Urinary bladder (tissue), 4 donors: ENCODE results near the gene MAMSTR. TPM values are rescaled to one million over a fixed set of nuclear protein-coding genes. Genes with fewer than 3 reads are reported as not detected.

ENCODE experiments used
- DNase-seq: peaks from one replicate; pipeline ENCODE4 v3.0.0-alpha.2; 2015; ENCODE audit errors: extremely low spot score
- H3K27ac ChIP-seq: one replicate; pipeline ENCODE4 v1.5.1; 2013; ENCODE audit warnings: low read depth, mild to moderate bottlenecking, moderate library complexity
- H3K36me3 ChIP-seq: one replicate; pipeline ENCODE4 v1.6.1; 2013; ENCODE audit warnings: mild to moderate bottlenecking, moderate library complexity; ENCODE audit not compliant: insufficient read depth
- H3K4me1 ChIP-seq: one replicate; pipeline ENCODE4 v1.6.1; 2013; ENCODE audit warnings: mild to moderate bottlenecking, moderate library complexity; ENCODE audit not compliant: insufficient read depth
- H3K4me3 ChIP-seq: one replicate; pipeline ENCODE4 v1.5.1; 2013; ENCODE audit warnings: low read depth, low read length
- WGBS: extraction: QIAGEN DNeasy Blood & Tissue Kit; methylation state at CpG from one replicate; pipeline ENCODE4 v1.1.7; 2013; 5-methylcytosine and 5-hydroxymethylcytosine counted together
- polyA plus RNA-seq: library from polyadenylated mRNA; stranded (reverse); fragments of 200-250 nt; gene quantifications from one replicate; pipeline ENCODE4 v1.2.3, GENCODE V29; 2013
- total RNA-seq: library from RNA; depleted of rRNA; stranded (reverse); fragments of >200 nt; gene quantifications from one replicate; pipeline ENCODE4 v1.2.3, GENCODE V29; 2014
- donor health status: healthy with polysubstance abuse.
- donor health status: healthy.

MAMSTR gene
- total and polyA plus RNA-seq, 2 donors, result 2.5 to 3.0 TPM

- no peaks in the 10 kb centered on the region for H3K4me1 ChIP-seq
- H3K27ac ChIP-seq, result peak overlapping the region; percentile 56
- 1% methylated on average over 95 of the region's 96 CpGs for WGBS
- no peak for DNase-seq
- H3K4me3 ChIP-seq, result peak overlapping the region; percentile 55
- H3K36me3 ChIP-seq, result no peaks in the 10 kb centered on the region
Measured at GRCh38 chr19:48738557-48739403, 19.3 kb upstream of the MAMSTR start.

- no peak overlapping the region for H3K4me3 ChIP-seq
- no peaks in the 10 kb centered on the region for H3K36me3 ChIP-seq
- WGBS, result 64% methylated on average over 22 of the region's 22 CpGs
- no peak overlapping the region for H3K27ac ChIP-seq
- no peak for DNase-seq
- no peaks in the 10 kb centered on the region for H3K4me1 ChIP-seq
Measured at GRCh38 chr19:48737360-48737998, 18.0 kb upstream of the MAMSTR start.

- DNase-seq, result no peak
- H3K4me1 ChIP-seq, result no peaks in the 10 kb centered on the region
- H3K4me3 ChIP-seq, result no peak overlapping the region
- H3K27ac ChIP-seq, result no peak overlapping the region
- WGBS, result 27% methylated on average over 38 of the region's 38 CpGs
- H3K36me3 ChIP-seq, result no peaks in the 10 kb centered on the region
Measured at GRCh38 chr19:48735031-48735615, 15.6 kb upstream of the MAMSTR start.

- no peak for DNase-seq
- no peak overlapping the region for H3K27ac ChIP-seq
- no peak overlapping the region for H3K4me3 ChIP-seq
- no peaks in the 10 kb centered on the region for H3K36me3 ChIP-seq
- no peaks in the 10 kb centered on the region for H3K4me1 ChIP-seq
- 96% methylated on average over 9 of the region's 9 CpGs for WGBS
Measured at GRCh38 chr19:48734625-48735024, 15.1 kb upstream of the MAMSTR start.

DNA sequence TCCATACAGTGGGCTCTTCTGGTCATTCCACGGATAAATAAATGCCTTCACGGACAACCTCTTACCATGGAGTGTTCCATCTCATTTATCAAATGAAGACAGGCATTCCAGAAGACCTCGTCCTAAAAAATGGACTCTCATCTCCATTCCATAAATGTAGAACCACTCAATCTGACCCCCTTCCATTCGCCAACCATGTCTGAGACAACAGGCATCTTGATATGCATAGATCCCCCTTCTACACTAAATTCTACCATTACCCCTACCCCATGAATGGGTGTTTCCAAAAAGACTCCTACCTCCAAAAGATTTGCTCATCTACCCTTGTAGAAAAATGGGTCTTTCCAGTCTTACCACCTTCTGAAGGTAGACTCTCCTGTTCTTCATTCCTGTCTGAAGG, 11.9 kb upstream of the MAMSTR start:
- Histone ChIP-seq H3K4me3 (no peak overlapping the region), H3K36me3 (no peaks in the 10 kb centered on the region), H3K4me1 (no peaks in the 10 kb centered on the region), H3K27ac (no peak overlapping the region)
- WGBS, result 90% methylated on average over 4 of the region's 4 CpGs
- DNase-seq, result no peak

DNA sequence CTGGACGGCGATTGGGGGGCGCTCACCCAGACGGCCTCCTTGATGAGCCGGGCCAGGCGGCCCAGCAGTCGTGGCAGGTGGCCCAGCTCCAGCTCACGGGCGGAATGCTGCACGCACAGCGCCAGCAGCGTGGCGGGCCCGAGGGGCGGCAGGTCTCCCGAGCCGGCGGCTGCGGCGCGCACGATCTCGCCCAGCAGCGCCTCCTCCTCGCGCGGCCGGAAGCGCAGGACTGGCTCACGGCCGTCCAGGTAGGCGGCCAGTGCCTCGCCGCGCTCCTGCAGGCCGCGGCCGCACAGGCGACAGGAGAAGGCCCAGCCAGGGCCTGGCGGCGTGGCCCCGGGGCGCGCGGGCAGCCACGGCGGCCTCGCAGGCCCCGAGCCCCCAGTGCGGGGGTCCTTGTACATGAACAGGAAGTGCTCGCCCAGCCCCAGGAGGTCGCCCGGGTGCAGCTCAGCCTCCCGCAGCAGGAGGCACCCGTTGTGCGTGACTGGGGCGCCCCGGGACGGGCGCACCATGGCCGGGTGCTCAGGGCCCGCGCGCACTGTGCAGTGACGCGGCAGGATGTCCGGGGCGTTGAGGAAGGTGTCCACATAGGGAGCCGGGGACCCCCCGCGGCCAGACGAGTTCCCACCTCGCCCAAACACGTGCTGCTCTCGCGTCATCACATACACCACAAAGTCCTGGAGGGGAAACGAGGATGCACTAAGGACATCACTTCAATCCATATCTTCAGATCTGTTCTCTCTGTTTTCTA, 9.6 kb upstream of the MAMSTR start:
- DNase-seq, result no peak
- Histone ChIP-seq H3K4me3 (peak overlapping the region; percentile 22), H3K4me1 (no peaks in the 10 kb centered on the region), H3K36me3 (no peaks in the 10 kb centered on the region), H3K27ac (no peak overlapping the region)
- 41% methylated on average over 77 of the region's 77 CpGs for WGBS

DNA sequence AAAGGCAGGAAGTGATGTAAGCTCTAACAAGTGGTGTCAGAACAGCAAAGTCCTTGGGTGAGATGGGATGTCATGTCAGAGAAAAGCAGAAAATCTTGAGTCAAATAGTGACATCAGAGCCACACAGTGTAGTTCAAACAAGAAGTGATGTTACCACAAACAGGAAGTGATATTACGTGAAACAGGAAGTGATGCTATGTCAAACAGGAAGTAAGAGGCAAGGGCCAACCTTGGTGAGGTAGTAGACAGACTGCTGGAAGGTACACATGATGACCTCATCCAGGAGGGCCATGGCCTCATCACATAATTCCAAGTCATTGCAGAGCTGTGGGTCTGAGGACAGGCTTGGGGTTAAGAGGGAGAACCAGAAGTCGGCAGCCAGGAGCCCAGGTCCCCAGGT, 7.0 kb upstream of the MAMSTR start:
- H3K27ac ChIP-seq, result no peak overlapping the region
- H3K4me1 ChIP-seq, result no peaks in the 10 kb centered on the region

DNA sequence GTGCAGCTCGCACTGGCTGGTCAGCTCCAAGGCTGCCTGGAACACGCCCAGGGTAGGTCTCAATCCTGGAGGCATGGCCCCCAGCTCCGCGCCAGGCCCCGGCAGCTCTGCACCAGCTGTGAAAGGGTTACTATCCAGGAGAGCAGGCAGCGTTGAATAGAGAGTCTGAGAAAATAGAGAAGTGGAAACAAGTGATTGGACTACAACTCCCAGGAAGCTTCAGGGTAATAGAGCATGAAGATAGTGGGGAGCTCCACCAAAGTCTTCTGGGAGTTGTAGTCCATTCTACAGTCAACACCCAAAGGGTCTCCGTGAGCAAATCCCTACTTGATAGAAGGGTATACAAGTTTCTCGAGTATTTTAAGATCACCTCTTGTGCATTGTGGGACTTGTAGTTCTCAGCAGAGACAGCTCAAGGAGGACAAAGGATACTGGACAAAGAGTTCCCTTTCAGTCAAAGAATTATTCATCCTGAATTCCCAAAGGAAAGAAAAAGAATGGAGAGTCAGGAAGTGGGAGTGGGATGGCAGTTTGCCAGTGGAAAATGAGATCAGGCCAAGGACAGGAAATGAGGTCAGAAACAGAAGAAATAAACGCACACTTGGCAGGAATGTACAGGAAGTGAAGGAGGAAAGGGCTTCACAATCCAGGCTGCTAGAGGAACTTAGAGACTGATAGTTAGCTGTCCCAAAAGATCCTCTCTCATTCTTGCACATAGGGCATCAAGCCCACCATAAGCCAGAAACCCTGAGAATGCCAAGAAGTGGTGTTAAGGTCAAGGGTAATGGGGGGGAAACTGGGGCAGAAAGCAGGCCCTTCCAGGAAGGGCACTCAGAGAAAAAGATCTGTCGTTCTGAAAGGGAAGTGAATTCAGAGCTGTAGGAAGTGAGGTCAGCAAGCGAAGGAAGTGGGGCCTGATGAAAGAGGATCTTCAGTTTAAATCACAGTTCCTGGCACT, 5.5 kb upstream of the MAMSTR start:
- H3K27ac ChIP-seq, result peak overlapping the region; percentile 18
- DNase-seq, result no peak
- H3K4me3 ChIP-seq, result no peak overlapping the region
- no peaks in the 10 kb centered on the region for H3K36me3 ChIP-seq
- 47% methylated on average over 11 of the region's 11 CpGs for WGBS
- no peaks in the 10 kb centered on the region for H3K4me1 ChIP-seq

More for the DNA sequence above, 7.0 kb upstream of the MAMSTR start:
- Histone ChIP-seq H3K36me3 (no peaks in the 10 kb centered on the region), H3K4me3 (no peak overlapping the region)
- 79% methylated on average over 2 of the region's 2 CpGs for WGBS
- no peak for DNase-seq

- no peaks in the 10 kb centered on the region for H3K4me1 ChIP-seq
- no peak for DNase-seq
- no peaks in the 10 kb centered on the region for H3K36me3 ChIP-seq
- H3K27ac ChIP-seq, result no peak overlapping the region
- H3K4me3 ChIP-seq, result no peak overlapping the region
- WGBS, result 82% methylated on average over 11 of the region's 11 CpGs
Measured at GRCh38 chr19:48722196-48722708, 2.7 kb upstream of the MAMSTR start.

DNA sequence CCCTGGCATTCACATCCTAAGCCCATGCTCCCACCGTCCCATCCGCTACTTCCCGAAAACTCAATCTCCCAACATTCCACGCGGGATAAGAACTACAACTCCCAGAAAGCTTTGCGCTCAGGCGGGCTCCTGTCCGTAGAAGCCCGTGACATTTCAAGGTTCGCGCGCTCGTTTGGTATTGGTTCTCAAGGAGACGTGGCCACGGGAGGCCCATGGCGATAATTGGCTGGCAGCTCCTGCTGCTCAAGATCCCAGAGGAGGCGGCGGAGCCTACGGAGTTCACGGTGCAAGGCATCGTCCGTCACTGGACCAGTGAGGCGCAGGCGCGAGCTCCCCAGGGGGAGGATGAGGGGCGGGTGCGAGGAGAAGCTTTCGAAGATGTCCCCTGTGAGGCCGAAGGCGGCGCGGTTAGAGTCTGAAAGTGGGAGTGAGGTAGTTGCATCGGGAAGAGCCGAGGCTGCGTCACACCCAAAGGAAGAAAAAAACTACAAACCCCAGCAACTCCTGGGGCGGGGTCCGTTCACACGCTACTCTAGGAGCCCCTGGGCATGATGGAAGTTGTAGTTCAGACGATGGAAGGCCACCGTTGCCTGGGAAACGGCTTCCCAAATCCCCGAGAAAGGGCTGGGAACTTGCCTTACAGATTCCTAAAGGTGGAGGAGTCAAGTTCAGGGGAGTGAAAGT, 1.2 kb upstream of the MAMSTR start:
- Histone ChIP-seq H3K4me1 (no peaks in the 10 kb centered on the region), H3K4me3 (peak overlapping the region; percentile 35), H3K27ac (peak overlapping the region; percentile 83), H3K36me3 (no peaks in the 10 kb centered on the region)
- peak; percentile 99 for DNase-seq
- WGBS, result 10% methylated on average over 42 of the region's 42 CpGs

DNA sequence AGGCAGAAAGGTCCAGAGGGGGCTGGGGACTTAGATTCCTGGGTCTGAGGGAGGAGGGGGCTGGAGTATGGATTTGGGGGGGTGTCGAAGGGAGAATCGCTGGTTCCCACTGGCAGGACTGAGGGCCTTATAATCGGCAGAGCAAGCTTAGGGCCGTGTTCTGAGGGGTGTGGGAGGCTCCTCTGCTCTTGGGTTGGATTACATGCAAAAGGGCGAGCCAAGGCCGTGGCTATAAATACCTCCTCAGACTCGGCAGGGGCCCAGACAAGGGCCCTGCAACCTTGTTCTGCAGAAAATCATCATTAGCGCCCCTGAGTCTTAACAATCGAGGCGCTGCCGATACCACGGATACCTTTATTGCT, 707 bp upstream of the MAMSTR start:
- no peak for DNase-seq
- Histone ChIP-seq H3K4me3 (no peak overlapping the region), H3K36me3 (no peaks in the 10 kb centered on the region), H3K4me1 (no peaks in the 10 kb centered on the region), H3K27ac (no peak overlapping the region)
- WGBS, result 15% methylated on average over 12 of the region's 12 CpGs

- no peaks in the 10 kb centered on the region for H3K4me1 ChIP-seq
- no peak overlapping the region for H3K27ac ChIP-seq
- no peak overlapping the region for H3K4me3 ChIP-seq
- 50% methylated on average over 15 of the region's 15 CpGs for WGBS
- DNase-seq, result no peak
- no peaks in the 10 kb centered on the region for H3K36me3 ChIP-seq
Measured at GRCh38 chr19:48718711-48719231, 754 bp downstream of the MAMSTR start.
